Activated CD4-positive, alpha-beta T cell treated with anti-CD3 and anti-CD28 coated beads, Interleukin-2, amount 10 ng/mL, durations not matched to agents 7 days and 5 days (primary cell): Measurements from ENCODE around the gene TSPAN17. TPM values are rescaled to one million over a fixed set of nuclear protein-coding genes. Genes with fewer than 3 reads are reported as not detected.

ENCODE experiments used
- CTCF ChIA-PET: fragments of 350-600 bp; sonication (Branson Sonifier 250); formaldehyde crosslinking; loops from one replicate; lab custom pipeline; 2021; ENCODE audit warnings: antibody characterized with exemption; lab: Charles Lee
- POLR2A ChIA-PET: fragments of 350-600 bp; sonication (Branson Sonifier 250); formaldehyde crosslinking; loops from one replicate; lab custom pipeline; 2021; ENCODE audit warnings: antibody characterized with exemption; lab: Charles Lee
- DNase-seq: peaks from one replicate; pipeline ENCODE4 v3.0.0-alpha.2; 2020
- H3K27ac Mint-ChIP-seq: one replicate; pipeline ENCODE4 v1.8.0; 2021; ENCODE audit warnings: mild to moderate bottlenecking, moderate library complexity, mixed read lengths
- H3K27me3 Mint-ChIP-seq: one replicate; pipeline ENCODE4 v1.8.0; 2021; ENCODE audit warnings: mixed read lengths
- H3K36me3 Mint-ChIP-seq: one replicate; pipeline ENCODE4 v1.8.0; 2021; ENCODE audit warnings: low read depth, mixed read lengths
- H3K4me1 Mint-ChIP-seq: one replicate; pipeline ENCODE4 v1.8.0; 2021; ENCODE audit warnings: mixed read lengths
- H3K4me3 Mint-ChIP-seq: one replicate; pipeline ENCODE4 v1.8.0; 2021; ENCODE audit warnings: mild to moderate bottlenecking, moderate library complexity, mixed read lengths
- H3K9me3 Mint-ChIP-seq: one replicate; pipeline ENCODE4 v1.8.0; 2021; ENCODE audit warnings: mixed read lengths
- total RNA-seq, 2 experiments: library from RNA; stranded (reverse); gene quantifications; one replicate each; pipeline ENCODE4 v1.2.3, GENCODE V29; 2021

Gene TSPAN17
- total RNA-seq, 2 experiments from 2014 or later: 39.6 to 42.5 TPM

GRCh38 chr5:176687247-176687646 lies 40.0 kb downstream of the TSPAN17 start:
- CTCF ChIA-PET: interaction anchor here (1.0 to 1.3 kb wide), 2 partner anchors 9 to 26 kb away, joined by 3 to 4 read pairs; no protein-coding TSS in a partner anchor
- POLR2A ChIA-PET: no interaction called here
- Mint-ChIP-seq H3K27me3 (peaks cover 38% of the 10 kb centered on the region), H3K9me3 (peaks cover 5% of the 10 kb centered on the region), H3K27ac (no peak overlapping the region), H3K4me3 (no peak overlapping the region), H3K36me3 (no peaks in the 10 kb centered on the region), H3K4me1 (no peaks in the 10 kb centered on the region)
- no peak for DNase-seq

- no peaks in the 10 kb centered on the region for H3K36me3 Mint-ChIP-seq
- DNase-seq: no peak
- CTCF ChIA-PET: interaction anchor here (0.6 to 1.3 kb wide), 4 partner anchors 9 to 512 kb away, joined by 3 to 10 read pairs (median 4); no protein-coding TSS in a partner anchor
- peaks cover 37% of the 10 kb centered on the region for H3K27me3 Mint-ChIP-seq
- no peaks in the 10 kb centered on the region for H3K4me1 Mint-ChIP-seq
- H3K27ac Mint-ChIP-seq: no peak overlapping the region
- peaks cover 5% of the 10 kb centered on the region for H3K9me3 Mint-ChIP-seq
- H3K4me3 Mint-ChIP-seq: no peak overlapping the region
- POLR2A ChIA-PET: no interaction called here
These were observed 40.6 kb downstream of the TSPAN17 start for GRCh38 chr5:176687881-176688280.

GRCh38 chr5:176690911-176691310 lies 43.6 kb downstream of the TSPAN17 start:
- no peaks in the 10 kb centered on the region for H3K36me3 Mint-ChIP-seq
- peaks cover 2% of the 10 kb centered on the region for H3K9me3 Mint-ChIP-seq
- no peak overlapping the region for H3K4me3 Mint-ChIP-seq
- H3K4me1 Mint-ChIP-seq: no peaks in the 10 kb centered on the region
- CTCF ChIA-PET: interaction anchor here (0.9 kb wide), 1 partner anchor 23 kb away, joined by 4 read pairs; no protein-coding TSS in a partner anchor
- H3K27ac Mint-ChIP-seq: no peak overlapping the region
- peaks cover 28% of the 10 kb centered on the region for H3K27me3 Mint-ChIP-seq
- POLR2A ChIA-PET: no interaction called here
- DNase-seq: no peak

GRCh38 chr5:176691524-176691923 lies 44.2 kb downstream of the TSPAN17 start:
- Mint-ChIP-seq H3K4me3 (no peak overlapping the region), H3K4me1 (no peaks in the 10 kb centered on the region), H3K36me3 (no peaks in the 10 kb centered on the region), H3K9me3 (peaks cover 2% of the 10 kb centered on the region), H3K27me3 (peaks cover 28% of the 10 kb centered on the region), H3K27ac (no peak overlapping the region)
- no peak for DNase-seq
- ChIA-PET POLR2A (no interaction called here), CTCF (interaction anchor here (0.9 kb wide), 1 partner anchor 22 kb away, joined by 4 read pairs; no protein-coding TSS in a partner anchor)

- ChIA-PET POLR2A (no interaction called here), CTCF (interaction anchor here (0.9 to 1.3 kb wide), 3 partner anchors 8 to 31 kb away, joined by 3 read pairs; no protein-coding TSS in a partner anchor)
- peaks cover 35% of the 10 kb centered on the region for H3K27me3 Mint-ChIP-seq
- H3K9me3 Mint-ChIP-seq: no peaks in the 10 kb centered on the region
- no peak overlapping the region for H3K4me3 Mint-ChIP-seq
- H3K4me1 Mint-ChIP-seq: no peaks in the 10 kb centered on the region
- DNase-seq: no peak
- no peak overlapping the region for H3K27ac Mint-ChIP-seq
- H3K36me3 Mint-ChIP-seq: no peaks in the 10 kb centered on the region
These were observed 45.0 kb downstream of the TSPAN17 start for GRCh38 chr5:176692326-176692725.

GRCh38 chr5:176692839-176693476 lies 45.7 kb downstream of the TSPAN17 start:
- DNase-seq: no peak
- CTCF ChIA-PET: interaction anchor here (0.8 to 1.3 kb wide), 4 partner anchors 8 to 32 kb away, joined by 3 read pairs; no protein-coding TSS in a partner anchor
- Mint-ChIP-seq H3K27ac (no peak overlapping the region), H3K36me3 (no peaks in the 10 kb centered on the region), H3K9me3 (no peaks in the 10 kb centered on the region), H3K4me3 (no peak overlapping the region), H3K27me3 (peaks cover 40% of the 10 kb centered on the region), H3K4me1 (no peaks in the 10 kb centered on the region)
- POLR2A ChIA-PET: no interaction called here

- ChIA-PET CTCF (interaction anchor here (0.8 to 1.3 kb wide), 3 partner anchors 10 to 33 kb away, joined by 3 read pairs; no protein-coding TSS in a partner anchor), POLR2A (no interaction called here)
- no peak for DNase-seq
- Mint-ChIP-seq H3K27ac (no peak overlapping the region), H3K4me1 (no peaks in the 10 kb centered on the region), H3K36me3 (no peaks in the 10 kb centered on the region), H3K9me3 (no peaks in the 10 kb centered on the region), H3K4me3 (no peak overlapping the region), H3K27me3 (peaks cover 45% of the 10 kb centered on the region)
These were observed 46.2 kb downstream of the TSPAN17 start for GRCh38 chr5:176693477-176693851.

- no peak for DNase-seq
- Mint-ChIP-seq H3K9me3 (no peaks in the 10 kb centered on the region), H3K36me3 (no peaks in the 10 kb centered on the region), H3K27ac (no peak overlapping the region), H3K27me3 (peaks cover 47% of the 10 kb centered on the region), H3K4me1 (no peaks in the 10 kb centered on the region), H3K4me3 (no peak overlapping the region)
- POLR2A ChIA-PET: no interaction called here
- CTCF ChIA-PET: interaction anchor here (0.6 kb wide), 1 partner anchor 244 kb away, joined by 6 read pairs; no protein-coding TSS in a partner anchor
These were observed 46.9 kb downstream of the TSPAN17 start for GRCh38 chr5:176694146-176694545.

- Mint-ChIP-seq H3K27me3 (peaks cover 46% of the 10 kb centered on the region), H3K4me1 (no peaks in the 10 kb centered on the region), H3K9me3 (no peaks in the 10 kb centered on the region), H3K36me3 (no peaks in the 10 kb centered on the region), H3K27ac (no peak overlapping the region), H3K4me3 (no peak overlapping the region)
- no peak for DNase-seq
- POLR2A ChIA-PET: no interaction called here
- CTCF ChIA-PET: interaction anchor here (0.6 to 0.8 kb wide), 2 partner anchors 51 to 244 kb away, joined by 3 to 6 read pairs; no protein-coding TSS in a partner anchor
These were observed 47.3 kb downstream of the TSPAN17 start for GRCh38 chr5:176694631-176695030.

- Mint-ChIP-seq H3K9me3 (no peaks in the 10 kb centered on the region), H3K4me1 (no peaks in the 10 kb centered on the region), H3K27me3 (peaks cover 43% of the 10 kb centered on the region), H3K4me3 (no peak overlapping the region), H3K27ac (no peak overlapping the region), H3K36me3 (no peaks in the 10 kb centered on the region)
- no peak for DNase-seq
- CTCF ChIA-PET: interaction anchor here (0.8 kb wide), 1 partner anchor 51 kb away, joined by 3 read pairs; no protein-coding TSS in a partner anchor
- POLR2A ChIA-PET: no interaction called here
These were observed 47.8 kb downstream of the TSPAN17 start for GRCh38 chr5:176695073-176695472.

- Mint-ChIP-seq H3K4me3 (no peak overlapping the region), H3K4me1 (no peaks in the 10 kb centered on the region), H3K27me3 (peaks cover 41% of the 10 kb centered on the region), H3K27ac (no peak overlapping the region), H3K36me3 (no peaks in the 10 kb centered on the region), H3K9me3 (no peaks in the 10 kb centered on the region)
- POLR2A ChIA-PET: no interaction called here
- CTCF ChIA-PET: interaction anchor here (1.7 kb wide), 1 partner anchor 16 kb away, joined by 3 read pairs; no protein-coding TSS in a partner anchor
- DNase-seq: no peak
These were observed 50.1 kb downstream of the TSPAN17 start for GRCh38 chr5:176697267-176697933.

GRCh38 chr5:176697934-176698538 lies 50.8 kb downstream of the TSPAN17 start:
- Mint-ChIP-seq H3K4me3 (no peak overlapping the region), H3K27me3 (peaks cover 37% of the 10 kb centered on the region), H3K9me3 (no peaks in the 10 kb centered on the region), H3K27ac (no peak overlapping the region), H3K36me3 (no peaks in the 10 kb centered on the region), H3K4me1 (no peaks in the 10 kb centered on the region)
- no peak for DNase-seq
- CTCF ChIA-PET: interaction anchor here (1.7 kb wide), 1 partner anchor 16 kb away, joined by 3 read pairs; no protein-coding TSS in a partner anchor
- POLR2A ChIA-PET: no interaction called here
